SU-DHL-6 (cell line): Measurements from ENCODE around the gene ANXA6.

Experiments used
- H2AFZ ChIP-seq: fragments of 200-600 bp; sonication (generic); 2 replicates; pipeline ENCODE4 v1.6.1; 2014; ENCODE audit warnings: low read depth, mild to moderate bottlenecking, moderate library complexity, mixed read lengths, antibody characterized with exemption, low read length; ENCODE audit not compliant: severe bottlenecking
- H3F3A ChIP-seq: fragments of 200-600 bp; shearing (Covaris generic); 2 replicates; pipeline ENCODE4 v1.6.0; 2016; ENCODE audit warnings: antibody characterized with exemption, mild to moderate bottlenecking; ENCODE audit not compliant: insufficient read depth
- H3K27ac ChIP-seq: fragments of 200-600 bp; sonication (generic); 2 replicates; pipeline ENCODE4 v1.5.1; 2016; ENCODE audit warnings: low read depth, mild to moderate bottlenecking, low read length, moderate library complexity, mixed read lengths
- H3K27me3 ChIP-seq: fragments of 200-600 bp; sonication (generic), shearing (Covaris generic); 2 replicates; pipeline ENCODE4 v1.6.0; 2014; ENCODE audit warnings: mild to moderate bottlenecking, low read length
- H3K36me3 ChIP-seq: fragments of 200-600 bp; sonication (generic); 2 replicates; pipeline ENCODE4 v1.6.1; 2014; ENCODE audit warnings: mild to moderate bottlenecking, low read length, mixed read lengths
- H3K4me2 ChIP-seq: fragments of 300-600, 200-600 bp; shearing (Covaris generic), sonication (generic); 2 replicates; pipeline ENCODE4 v1.6.0; 2014; ENCODE audit warnings: low read length, low read depth, mild to moderate bottlenecking; ENCODE audit not compliant: poor library complexity, severe bottlenecking
- H3K4me3 ChIP-seq: fragments of 200-600 bp; sonication (generic); 2 replicates; pipeline ENCODE4 v1.5.1; 2014; ENCODE audit warnings: antibody characterized with exemption, low read length, mild to moderate bottlenecking, mixed read lengths; ENCODE audit not compliant: insufficient read depth, poor library complexity, severe bottlenecking
- H3K79me2 ChIP-seq: fragments of 200-600 bp; sonication (generic); 2 replicates; pipeline ENCODE4 v1.6.1; 2014; ENCODE audit warnings: mild to moderate bottlenecking, low read length, moderate library complexity; ENCODE audit not compliant: insufficient read depth
- H3K9ac ChIP-seq: fragments of 200-600 bp; sonication (generic); 2 replicates; pipeline ENCODE4 v1.7.0; 2014; ENCODE audit warnings: mild to moderate bottlenecking, low read length
- H3K9me2 ChIP-seq: fragments of 200-600 bp; sonication (generic); replicated peaks from 2 replicates; pipeline ENCODE4 v1.6.1; 2014; ENCODE audit warnings: low read length; ENCODE audit not compliant: insufficient read depth
- H3K9me3 ChIP-seq: fragments of 200-600 bp; sonication (generic); 2 replicates; pipeline ENCODE4 v1.6.1; 2014; ENCODE audit warnings: low read length, mixed read lengths; ENCODE audit not compliant: insufficient read depth
- H4K20me1 ChIP-seq: fragments of 200-600 bp; sonication (generic); 2 replicates; pipeline ENCODE4 v1.6.1; 2014; ENCODE audit warnings: low read depth, mild to moderate bottlenecking, antibody characterized with exemption, low read length, moderate library complexity, mixed read lengths
- EZH2phosphoT487 ChIP-seq: fragments of 200-600 bp; sonication (generic), shearing (Covaris generic); conservative IDR thresholded peaks from 2 replicates; pipeline ENCODE4 v1.6.1; 2018; ENCODE audit warnings: mild to moderate bottlenecking, antibody characterized with exemption, low read length, moderate library complexity, mixed read lengths
- TF ChIP-seq, protein P1 (sequence below): fragments of 200-600 bp; sonication (generic); IDR thresholded peaks from one replicate; pipeline ENCODE4 v1.5.1; 2017; ENCODE audit warnings: antibody characterized with exemption, mild to moderate bottlenecking, low read length, moderate library complexity; ENCODE audit not compliant: insufficient read depth, poor library complexity, severe bottlenecking

Gene ANXA6

DNA sequence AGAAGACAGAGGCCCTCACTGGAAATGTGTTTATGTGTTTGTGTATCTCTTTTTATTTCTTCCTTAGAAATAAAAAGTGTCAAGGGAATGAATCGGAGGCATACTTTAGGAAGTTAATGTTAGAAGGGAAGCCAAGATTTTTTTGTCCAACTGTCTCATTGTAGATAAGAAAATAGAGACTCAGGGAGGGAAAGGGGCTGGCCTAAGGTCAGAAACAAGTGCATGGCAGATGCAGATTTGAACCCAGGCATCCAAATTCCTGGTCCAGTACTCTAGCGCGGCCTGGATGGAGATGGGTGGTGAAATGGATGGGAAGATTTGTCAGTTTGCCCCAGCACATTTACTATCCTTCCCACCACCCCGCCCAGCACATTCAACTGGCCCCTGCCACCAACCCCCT lies 56.9 kb downstream of the ANXA6 start:
- Histone ChIP-seq H3K36me3 (no peaks in the 10 kb centered on the region), H2AFZ (no peak overlapping the region), H3K79me2 (no peaks in the 10 kb centered on the region), H3K9ac (no peak overlapping the region), H3K4me3 (no peak overlapping the region), H3K27me3 (no peaks in the 10 kb centered on the region), H3K9me3 (no peaks in the 10 kb centered on the region), H3K9me2 (no peaks in the 10 kb centered on the region), H4K20me1 (no peaks in the 10 kb centered on the region), H3K4me2 (no peak overlapping the region), H3K27ac (no peak overlapping the region), H3F3A (no peaks in the 10 kb centered on the region)
- TF ChIP-seq EZH2phosphoT487 = no peak
- TF ChIP-seq, protein P1, sequence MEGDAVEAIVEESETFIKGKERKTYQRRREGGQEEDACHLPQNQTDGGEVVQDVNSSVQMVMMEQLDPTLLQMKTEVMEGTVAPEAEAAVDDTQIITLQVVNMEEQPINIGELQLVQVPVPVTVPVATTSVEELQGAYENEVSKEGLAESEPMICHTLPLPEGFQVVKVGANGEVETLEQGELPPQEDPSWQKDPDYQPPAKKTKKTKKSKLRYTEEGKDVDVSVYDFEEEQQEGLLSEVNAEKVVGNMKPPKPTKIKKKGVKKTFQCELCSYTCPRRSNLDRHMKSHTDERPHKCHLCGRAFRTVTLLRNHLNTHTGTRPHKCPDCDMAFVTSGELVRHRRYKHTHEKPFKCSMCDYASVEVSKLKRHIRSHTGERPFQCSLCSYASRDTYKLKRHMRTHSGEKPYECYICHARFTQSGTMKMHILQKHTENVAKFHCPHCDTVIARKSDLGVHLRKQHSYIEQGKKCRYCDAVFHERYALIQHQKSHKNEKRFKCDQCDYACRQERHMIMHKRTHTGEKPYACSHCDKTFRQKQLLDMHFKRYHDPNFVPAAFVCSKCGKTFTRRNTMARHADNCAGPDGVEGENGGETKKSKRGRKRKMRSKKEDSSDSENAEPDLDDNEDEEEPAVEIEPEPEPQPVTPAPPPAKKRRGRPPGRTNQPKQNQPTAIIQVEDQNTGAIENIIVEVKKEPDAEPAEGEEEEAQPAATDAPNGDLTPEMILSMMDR = no peak

DNA sequence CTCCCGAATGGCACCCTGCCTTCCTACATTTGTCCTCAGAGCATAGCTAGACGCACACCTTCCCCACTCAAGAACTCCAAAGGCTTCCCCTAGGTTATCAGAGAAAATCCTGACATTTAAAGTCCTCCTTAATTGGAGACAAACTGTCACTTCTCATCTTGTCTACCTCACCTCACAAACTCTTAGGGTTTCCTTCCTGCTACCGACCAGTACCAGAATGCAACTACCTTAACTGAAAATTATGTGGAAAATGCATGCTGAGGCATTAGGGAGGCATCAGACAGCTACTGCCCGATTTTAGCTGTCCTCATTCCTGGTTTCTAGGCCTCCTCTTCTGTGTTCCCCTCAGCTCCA lies 58.8 kb downstream of the ANXA6 start:
- Histone ChIP-seq H3K36me3 (no peaks in the 10 kb centered on the region), H3K9me3 (no peaks in the 10 kb centered on the region), H3K4me3 (no peak overlapping the region), H3K9ac (no peak overlapping the region), H3K4me2 (no peak overlapping the region), H3K9me2 (no peaks in the 10 kb centered on the region), H3F3A (no peaks in the 10 kb centered on the region), H3K79me2 (no peaks in the 10 kb centered on the region), H2AFZ (no peak overlapping the region), H3K27ac (no peak overlapping the region), H3K27me3 (no peaks in the 10 kb centered on the region), H4K20me1 (no peaks in the 10 kb centered on the region)
- TF ChIP-seq, protein P1 = no peak
- TF ChIP-seq EZH2phosphoT487 = no peak

DNA sequence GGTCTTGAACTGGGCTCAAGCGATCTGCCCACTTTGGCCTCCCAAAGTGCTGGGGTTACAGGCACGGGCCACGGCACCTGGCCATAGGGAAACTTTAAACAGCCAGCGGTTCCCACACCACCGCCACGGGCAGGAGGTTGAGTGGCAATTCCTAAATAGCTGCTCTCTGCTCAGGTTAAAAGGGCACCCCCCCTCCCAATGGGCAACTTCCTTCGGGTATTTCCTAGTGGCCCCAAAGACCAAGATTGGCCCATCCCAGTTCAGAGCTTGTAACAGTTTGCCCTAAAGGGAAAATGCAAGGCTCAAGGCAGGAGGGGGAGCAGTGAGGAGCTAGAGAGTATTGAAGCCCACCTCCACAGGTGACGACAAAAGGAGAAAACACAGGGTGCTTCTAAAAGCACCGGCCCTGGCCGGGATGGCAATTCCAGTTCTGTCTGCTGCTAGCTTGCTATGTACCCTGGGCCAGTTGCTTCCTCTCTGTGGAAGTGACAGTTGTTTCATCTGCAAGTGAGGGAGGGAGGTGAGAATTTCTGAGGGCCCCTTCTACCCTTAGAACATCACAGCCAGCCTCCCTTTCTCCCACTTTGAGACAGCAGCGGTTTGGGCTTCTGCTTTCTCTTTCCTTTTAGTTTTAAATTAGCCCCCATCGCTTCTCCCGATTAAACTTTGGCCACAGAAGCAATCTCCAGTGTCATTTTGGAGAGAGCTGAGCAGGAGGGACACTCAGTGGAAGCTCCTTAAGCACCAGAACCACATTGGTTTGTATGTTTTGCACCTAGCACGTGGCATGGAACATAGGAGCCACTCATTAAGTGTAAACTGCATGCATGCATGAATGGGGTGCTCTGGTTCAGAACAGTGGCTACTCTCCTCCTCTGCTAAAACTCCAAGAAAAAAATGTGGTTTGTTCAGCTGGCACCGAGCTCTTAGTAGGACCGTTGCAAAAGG lies 59.5 kb downstream of the ANXA6 start:
- TF ChIP-seq, protein P1 = no peak
- TF ChIP-seq EZH2phosphoT487 = no peak
- Histone ChIP-seq H3K27ac (no peak overlapping the region), H3K27me3 (no peaks in the 10 kb centered on the region), H3K79me2 (no peaks in the 10 kb centered on the region), H2AFZ (no peak overlapping the region), H3K9ac (no peak overlapping the region), H3K9me3 (no peaks in the 10 kb centered on the region), H3F3A (no peaks in the 10 kb centered on the region), H4K20me1 (no peaks in the 10 kb centered on the region), H3K4me3 (no peak overlapping the region), H3K4me2 (no peak overlapping the region), H3K36me3 (no peaks in the 10 kb centered on the region), H3K9me2 (no peaks in the 10 kb centered on the region)
